CD4-positive, alpha-beta T cell treated with Interferon alpha-2 for 1 hour (primary cell): ENCODE results near the gene WDFY1.
"Not testable (repeated sequence)": the region's sequence is repeated elsewhere in the genome, so short reads cannot be mapped to it uniquely, and the experiment has no call there.

Experiments
- DNase-seq, 2 donors: peaks; one replicate each; pipeline ENCODE4 v3.0.0-alpha.2; 2020 to 2022

Gene WDFY1

GRCh38 chr2:223890721-223891120 is 54.4 kb downstream of the WDFY1 start:
- DNase-seq, result no peak

- DNase-seq, result no peak
Measured at GRCh38 chr2:223889229-223889628, 55.9 kb downstream of the WDFY1 start.

- no peak for DNase-seq
Measured at GRCh38 chr2:223888251-223888650, 56.9 kb downstream of the WDFY1 start.

GRCh38 chr2:223887127-223887526 is 58.0 kb downstream of the WDFY1 start:
- DNase-seq, result no peak

- no peak for DNase-seq
Measured at GRCh38 chr2:223886726-223887125, 58.4 kb downstream of the WDFY1 start.

- no peak for DNase-seq
Measured at GRCh38 chr2:223884399-223884798, 60.7 kb downstream of the WDFY1 start.

GRCh38 chr2:223882715-223883114 is 62.4 kb downstream of the WDFY1 start:
- no peak for DNase-seq

GRCh38 chr2:223880796-223881195 is 64.3 kb downstream of the WDFY1 start:
- DNase-seq, result no peak

- DNase-seq, result no peak
Measured at GRCh38 chr2:223877721-223878410, 67.3 kb downstream of the WDFY1 start.

GRCh38 chr2:223873672-223874071 is 71.5 kb downstream of the WDFY1 start:
- no peak for DNase-seq

GRCh38 chr2:223872772-223873171 is 72.4 kb downstream of the WDFY1 start:
- DNase-seq, result not testable (repeated sequence)

GRCh38 chr2:223871661-223872060 is 73.5 kb downstream of the WDFY1 start:
- DNase-seq, result not testable (repeated sequence)

- no peak for DNase-seq
Measured at GRCh38 chr2:223870840-223871611, 74.1 kb downstream of the WDFY1 start.

- no peak for DNase-seq
Measured at GRCh38 chr2:223868005-223868404, 77.1 kb downstream of the WDFY1 start.

GRCh38 chr2:223865907-223866508 is 79.1 kb downstream of the WDFY1 start:
- DNase-seq, result peak in 1 of 2 donors; percentile 9

- peak in 1 of 2 donors; percentile 67 for DNase-seq
Measured at GRCh38 chr2:223865124-223865523, 80.0 kb downstream of the WDFY1 start.

- no peak for DNase-seq
Measured at GRCh38 chr2:223863491-223863890, 81.6 kb downstream of the WDFY1 start.

GRCh38 chr2:223860809-223861738 is 84.1 kb downstream of the WDFY1 start:
- no peak for DNase-seq

GRCh38 chr2:223859070-223859469 is 86.1 kb downstream of the WDFY1 start:
- DNase-seq, result no peak

- no peak for DNase-seq
Measured at GRCh38 chr2:223856584-223856983, 88.6 kb downstream of the WDFY1 start.

- no peak for DNase-seq
Measured at GRCh38 chr2:223856021-223856420, 89.1 kb downstream of the WDFY1 start.

- DNase-seq, result no peak
Measured at GRCh38 chr2:223855426-223855825, 89.7 kb downstream of the WDFY1 start.

GRCh38 chr2:223854741-223855140 is 90.4 kb downstream of the WDFY1 start:
- DNase-seq, result no peak
